D721Med (cell line): ENCODE measurements around the gene DLX3.

Experiments
- DNase-seq: peaks from one replicate; pipeline ENCODE4 v3.0.0; 2011; ENCODE audit warnings: low spot score; ENCODE audit not compliant: insufficient read length
- FAIRE-seq: peaks from 2 replicates; lab custom pipeline; 2011; peaks lifted over from hg19 to GRCh38; lab: Jason Lieb, UNC
- CTCF ChIP-seq: IDR thresholded peaks from 2 replicates; pipeline ENCODE4 v1.5.1; 2012; ENCODE audit warnings: mild to moderate bottlenecking, control low read depth; ENCODE audit not compliant: insufficient read depth; ENCODE audit errors: missing control alignments

DLX3 gene

DNA sequence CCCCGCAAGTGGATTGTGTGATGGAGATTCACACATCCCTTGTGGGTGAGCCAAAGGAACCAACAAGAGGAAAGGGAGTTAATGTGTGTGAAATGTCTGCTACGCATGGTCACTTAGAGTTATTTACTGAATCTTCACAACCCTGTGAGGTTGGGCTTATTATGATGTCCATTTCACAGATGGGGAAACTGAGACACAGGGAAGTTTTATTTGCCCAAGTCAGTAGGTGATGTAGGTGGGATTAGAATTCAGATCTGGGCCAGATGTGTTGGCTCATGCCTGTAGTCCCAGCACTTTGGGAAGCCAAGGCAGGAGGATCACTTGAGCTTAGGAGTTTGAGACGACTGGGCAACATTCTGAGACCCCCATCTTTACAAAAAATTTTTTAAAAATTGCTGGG, 37.7 kb downstream of the DLX3 start:
- no peak for TF ChIP-seq CTCF
- FAIRE-seq: no peak
- DNase-seq: no peak

- no peak for TF ChIP-seq CTCF
- DNase-seq (no peak), FAIRE-seq (no peak)
These were observed 38.2 kb downstream of the DLX3 start for GRCh38 chr17:49956780-49957179.

GRCh38 chr17:49955157-49955556, 39.9 kb downstream of the DLX3 start:
- DNase-seq (no peak), FAIRE-seq (no peak)
- TF ChIP-seq CTCF: no peak

GRCh38 chr17:49952912-49953497, 42.0 kb downstream of the DLX3 start:
- FAIRE-seq (no peak), DNase-seq (no peak)

GRCh38 chr17:49952209-49952911, 42.7 kb downstream of the DLX3 start:
- peak; percentile 87 for DNase-seq
- peak; percentile 100 for TF ChIP-seq CTCF
- FAIRE-seq: no peak

More at GRCh38 chr17:49952912-49953497, 42.0 kb downstream of the DLX3 start:
- TF ChIP-seq CTCF: no peak

- FAIRE-seq (no peak), DNase-seq (no peak)
These were observed 43.5 kb downstream of the DLX3 start for GRCh38 chr17:49951362-49952082.

More at GRCh38 chr17:49951362-49952082, 43.5 kb downstream of the DLX3 start:
- no peak for TF ChIP-seq CTCF
